DND-41 (cell line): ENCODE results near the gene NXN.

ENCODE experiments used
- EZH2 ChIP-seq: IDR thresholded peaks from 3 replicates; pipeline ENCODE4 v1.6.1; 2012; ENCODE audit warnings: borderline replicate concordance, low read depth, mild to moderate bottlenecking, moderate library complexity, low read length, inconsistent platforms; ENCODE audit not compliant: severe bottlenecking
- TF ChIP-seq, protein P1 (sequence below): IDR thresholded peaks from 2 replicates; pipeline ENCODE4 v1.5.1; 2012; ENCODE audit warnings: borderline replicate concordance, low read length, moderate library complexity, mild to moderate bottlenecking; ENCODE audit not compliant: poor library complexity, severe bottlenecking; ENCODE audit errors: extremely low read depth

DNA sequence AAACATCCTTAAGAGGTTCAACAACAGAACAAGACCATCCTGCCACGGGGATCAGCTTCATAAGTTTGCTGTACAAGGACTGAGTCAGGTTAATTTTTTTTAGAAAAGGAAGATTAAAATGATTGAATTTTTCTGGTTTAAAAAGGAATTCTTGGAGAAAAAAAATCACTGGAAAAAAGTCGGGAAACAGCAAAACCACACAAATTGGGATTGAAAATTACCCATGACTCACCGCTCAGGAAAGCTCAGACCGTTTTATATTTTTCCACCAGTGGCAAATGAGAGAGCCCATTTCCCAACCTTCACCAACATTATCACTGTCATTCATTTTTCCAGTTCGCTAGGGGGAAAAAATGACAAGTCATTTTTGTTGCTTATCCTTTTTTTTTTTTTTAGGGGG is 150.8 kb downstream of the NXN start:
- TF ChIP-seq, protein P1, sequence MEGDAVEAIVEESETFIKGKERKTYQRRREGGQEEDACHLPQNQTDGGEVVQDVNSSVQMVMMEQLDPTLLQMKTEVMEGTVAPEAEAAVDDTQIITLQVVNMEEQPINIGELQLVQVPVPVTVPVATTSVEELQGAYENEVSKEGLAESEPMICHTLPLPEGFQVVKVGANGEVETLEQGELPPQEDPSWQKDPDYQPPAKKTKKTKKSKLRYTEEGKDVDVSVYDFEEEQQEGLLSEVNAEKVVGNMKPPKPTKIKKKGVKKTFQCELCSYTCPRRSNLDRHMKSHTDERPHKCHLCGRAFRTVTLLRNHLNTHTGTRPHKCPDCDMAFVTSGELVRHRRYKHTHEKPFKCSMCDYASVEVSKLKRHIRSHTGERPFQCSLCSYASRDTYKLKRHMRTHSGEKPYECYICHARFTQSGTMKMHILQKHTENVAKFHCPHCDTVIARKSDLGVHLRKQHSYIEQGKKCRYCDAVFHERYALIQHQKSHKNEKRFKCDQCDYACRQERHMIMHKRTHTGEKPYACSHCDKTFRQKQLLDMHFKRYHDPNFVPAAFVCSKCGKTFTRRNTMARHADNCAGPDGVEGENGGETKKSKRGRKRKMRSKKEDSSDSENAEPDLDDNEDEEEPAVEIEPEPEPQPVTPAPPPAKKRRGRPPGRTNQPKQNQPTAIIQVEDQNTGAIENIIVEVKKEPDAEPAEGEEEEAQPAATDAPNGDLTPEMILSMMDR: no peak
- TF ChIP-seq EZH2: no peak
